ENCODE measurements around the gene ZSCAN30.

GRCh38 chr18:35276267-35276666 is 13.8 kb downstream of the ZSCAN30 start:
- TF ChIP-seq CTCF (conservative IDR thresholded peaks at IDR 0.05 in 1 of 2, IDR thresholded peaks at IDR 0.05 in 1 of 2; ENCODE audit: extremely low read depth in 1 of 2, insufficient read depth in 1 of 2, low read depth in 1 of 2, low read length in 2 of 2) (no peak), EZH2 (IDR thresholded peaks at IDR 0.05; ENCODE audit: borderline replicate concordance, low read length) (no peak)

Measured in mammary epithelial cell (primary cell).